Endothelial cell (in vitro differentiated cells): ENCODE measurements around the gene PYHIN1. TPM values are rescaled to one million over a fixed set of nuclear protein-coding genes. Genes with fewer than 3 reads are reported as not detected.

ENCODE experiments used
- DNase-seq: peaks from one replicate; pipeline ENCODE4 v3.0.0; 2021; ENCODE audit warnings: low spot score
- H3K27ac Mint-ChIP-seq: one replicate; pipeline ENCODE4 v1.8.0; 2021; ENCODE audit warnings: mixed read lengths, inconsistent platforms; ENCODE audit not compliant: unreplicated experiment
- H3K27me3 Mint-ChIP-seq: one replicate; pipeline ENCODE4 v1.8.0; 2021; ENCODE audit warnings: mild to moderate bottlenecking, moderate library complexity, mixed read lengths, inconsistent platforms; ENCODE audit not compliant: unreplicated experiment
- H3K36me3 Mint-ChIP-seq: one replicate; pipeline ENCODE4 v1.8.0; 2021; ENCODE audit warnings: mild to moderate bottlenecking, low read depth, mixed read lengths, inconsistent platforms; ENCODE audit not compliant: unreplicated experiment
- H3K4me1 Mint-ChIP-seq: one replicate; pipeline ENCODE4 v1.8.0; 2021; ENCODE audit warnings: mild to moderate bottlenecking, mixed read lengths, inconsistent platforms; ENCODE audit not compliant: unreplicated experiment
- H3K4me3 Mint-ChIP-seq: one replicate; pipeline ENCODE4 v1.8.0; 2021; ENCODE audit warnings: mild to moderate bottlenecking, mixed read lengths, inconsistent platforms; ENCODE audit not compliant: unreplicated experiment
- H3K9me3 Mint-ChIP-seq: one replicate; pipeline ENCODE4 v1.8.0; 2021; ENCODE audit warnings: mixed read lengths, inconsistent platforms; ENCODE audit not compliant: unreplicated experiment
- CTCF ChIP-seq: fragments of 200-600 bp; sonication (generic); IDR thresholded peaks from one replicate; pipeline ENCODE4 v1.5.0; 2021; ENCODE audit warnings: antibody characterized with exemption; ENCODE audit not compliant: unreplicated experiment
- total RNA-seq: library from RNA; stranded (reverse); fragmentation: NEBNext Ultra II Directional; extraction: Animal tissue kit (Norgen Biotek cat#: 25700); gene quantifications from one replicate; pipeline ENCODE4 v1.2.1, GENCODE V29; 2021; ENCODE audit not compliant: unreplicated experiment

PYHIN1 gene
- total RNA-seq, 1 donor from 2014 or later = not detected

GRCh38 chr1:158951956-158952355 lies 20.6 kb downstream of the PYHIN1 start:
- DNase-seq = no peak
- Mint-ChIP-seq H3K4me1 (no peaks in the 10 kb centered on the region), H3K4me3 (no peak overlapping the region), H3K9me3 (peaks cover 4% of the 10 kb centered on the region), H3K27ac (no peak overlapping the region), H3K27me3 (peaks cover 2% of the 10 kb centered on the region), H3K36me3 (no peaks in the 10 kb centered on the region)
- TF ChIP-seq CTCF = no peak

- TF ChIP-seq CTCF = no peak
- no peaks in the 10 kb centered on the region for H3K36me3 Mint-ChIP-seq
- H3K9me3 Mint-ChIP-seq = peaks cover 4% of the 10 kb centered on the region
- H3K4me1 Mint-ChIP-seq = no peaks in the 10 kb centered on the region
- no peak overlapping the region for H3K27ac Mint-ChIP-seq
- H3K27me3 Mint-ChIP-seq = peaks cover 2% of the 10 kb centered on the region
- H3K4me3 Mint-ChIP-seq = no peak overlapping the region
- no peak for DNase-seq
Observed at GRCh38 chr1:158952416-158952815, 21.1 kb downstream of the PYHIN1 start.

- no peaks in the 10 kb centered on the region for H3K4me1 Mint-ChIP-seq
- TF ChIP-seq CTCF = no peak
- no peak for DNase-seq
- no peak overlapping the region for H3K4me3 Mint-ChIP-seq
- no peak overlapping the region for H3K27ac Mint-ChIP-seq
- peaks cover 4% of the 10 kb centered on the region for H3K27me3 Mint-ChIP-seq
- no peaks in the 10 kb centered on the region for H3K36me3 Mint-ChIP-seq
- no peaks in the 10 kb centered on the region for H3K9me3 Mint-ChIP-seq
Observed at GRCh38 chr1:158961178-158961577, 29.8 kb downstream of the PYHIN1 start.

GRCh38 chr1:158962983-158963382 lies 31.6 kb downstream of the PYHIN1 start:
- no peak for DNase-seq
- H3K27me3 Mint-ChIP-seq = peaks cover 4% of the 10 kb centered on the region
- H3K4me1 Mint-ChIP-seq = no peaks in the 10 kb centered on the region
- H3K36me3 Mint-ChIP-seq = no peaks in the 10 kb centered on the region
- H3K9me3 Mint-ChIP-seq = no peaks in the 10 kb centered on the region
- H3K4me3 Mint-ChIP-seq = no peak overlapping the region
- TF ChIP-seq CTCF = no peak
- H3K27ac Mint-ChIP-seq = no peak overlapping the region

GRCh38 chr1:158969166-158969565 lies 37.8 kb downstream of the PYHIN1 start:
- Mint-ChIP-seq H3K4me3 (no peak overlapping the region), H3K9me3 (no peaks in the 10 kb centered on the region), H3K4me1 (no peaks in the 10 kb centered on the region), H3K27me3 (peaks cover 3% of the 10 kb centered on the region), H3K27ac (no peak overlapping the region), H3K36me3 (no peaks in the 10 kb centered on the region)
- no peak for TF ChIP-seq CTCF
- no peak for DNase-seq
